Spinal cord (tissue), 10 donors: Measurements from ENCODE around the gene TLR9. TPM values are rescaled to one million over a fixed set of nuclear protein-coding genes. Genes with fewer than 3 reads are reported as not detected.

Experiments
- DNase-seq, 6 donors: peaks; one replicate each; pipeline versions ENCODE4 v3.0.0 to v3.0.0-alpha.2; 2013 to 2015; ENCODE audit warnings: low spot score in 6 of 6, low read depth in 4 of 6
- H3K27ac ChIP-seq: one replicate; pipeline ENCODE4 v1.5.1; 2013; ENCODE audit warnings: low read depth, low read length, control low read depth
- H3K27me3 ChIP-seq: one replicate; pipeline ENCODE4 v1.6.1; 2013; ENCODE audit warnings: low read length; ENCODE audit not compliant: control insufficient read depth, insufficient read depth
- H3K36me3 ChIP-seq: one replicate; pipeline ENCODE4 v1.6.1; 2013; ENCODE audit warnings: low read length; ENCODE audit not compliant: control insufficient read depth, insufficient read depth
- H3K4me1 ChIP-seq: one replicate; pipeline ENCODE4 v1.6.1; 2013; ENCODE audit warnings: low read length; ENCODE audit not compliant: control insufficient read depth, insufficient read depth
- H3K4me3 ChIP-seq: one replicate; pipeline ENCODE4 v1.5.1; 2013; ENCODE audit warnings: low read depth, low read length, control low read depth
- H3K9me3 ChIP-seq: one replicate; pipeline ENCODE4 v1.6.1; 2013; ENCODE audit warnings: low read length; ENCODE audit not compliant: control insufficient read depth, insufficient read depth
- WGBS: methylation state at CpG from one replicate; pipeline ENCODE4 v1.1.5; 2013; ENCODE audit warnings: missing lambda C conversion rate; ENCODE audit not compliant: insufficient coverage; 5-methylcytosine and 5-hydroxymethylcytosine counted together
- polyA plus RNA-seq, 2 donors: library from polyadenylated mRNA; unstranded; fragments of 120-200 nt; gene quantifications; one replicate each; pipeline ENCODE4 v1.2.1, GENCODE V29; 2013; ENCODE audit not compliant: insufficient read length in 2 of 2
- total RNA-seq, 2 donors: library from RNA; depleted of rRNA in 1 of 2; stranded (reverse); fragments of 120-200 nt in 1 of 2; fragments of >200 nt in 1 of 2; gene quantifications; one replicate each; pipeline versions ENCODE4 v1.2.3 to v1.2.4, GENCODE V29; 2013 to 2014
- donor health status: healthy.

The TLR9 gene
- total and polyA plus RNA-seq, 4 donors, result 0.11 to 0.41 TPM; not detected in 2

- H3K9me3 ChIP-seq, result no peaks in the 10 kb centered on the region
- WGBS, result 64% methylated on average over 5 of the region's 14 CpGs
- peaks cover 23% of the 10 kb centered on the region for H3K36me3 ChIP-seq
- DNase-seq, result no peak
- peak overlapping the region; percentile 86 for H3K4me3 ChIP-seq
- no peaks in the 10 kb centered on the region for H3K27me3 ChIP-seq
- no peak overlapping the region for H3K27ac ChIP-seq
- peaks cover 18% of the 10 kb centered on the region for H3K4me1 ChIP-seq
These were observed 26.5 kb downstream of the TLR9 start for GRCh38 chr3:52198643-52199608.

GRCh38 chr3:52197842-52198625 is 27.4 kb downstream of the TLR9 start, which contains the start of gene ALAS1:
Gene ALAS1, plus strand, starts transcription at chr3:52198160. Its CDS starts 1,082 bp downstream, at chr3:52199242.
- DNase-seq, result peak; percentile 82 to 96 (median 86)
- Histone ChIP-seq H3K27me3 (no peaks in the 10 kb centered on the region), H3K4me1 (peaks cover 21% of the 10 kb centered on the region), H3K9me3 (no peaks in the 10 kb centered on the region), H3K27ac (peak within 1 kb of the TSS; percentile 73), H3K36me3 (peaks cover 18% of the 10 kb centered on the region), H3K4me3 (peak within 1 kb of the TSS; percentile 86)
- under 1% methylated on average over 71 of the region's 71 CpGs for WGBS

- Histone ChIP-seq H3K27me3 (no peaks in the 10 kb centered on the region), H3K9me3 (no peaks in the 10 kb centered on the region), H3K4me3 (peak overlapping the region; percentile 86), H3K36me3 (peaks cover 15% of the 10 kb centered on the region), H3K27ac (peak overlapping the region; percentile 73), H3K4me1 (peaks cover 22% of the 10 kb centered on the region)
- no peak for DNase-seq
- WGBS, result 68% methylated on average over 7 of the region's 10 CpGs
These were observed 28.0 kb downstream of the TLR9 start for GRCh38 chr3:52197499-52197841.

- H3K9me3 ChIP-seq, result no peaks in the 10 kb centered on the region
- WGBS, result 50% methylated on average over 2 of the region's 3 CpGs
- H3K4me1 ChIP-seq, result peaks cover 22% of the 10 kb centered on the region
- H3K36me3 ChIP-seq, result peaks cover 10% of the 10 kb centered on the region
- no peak for DNase-seq
- H3K4me3 ChIP-seq, result no peak overlapping the region
- H3K27ac ChIP-seq, result no peak overlapping the region
- no peaks in the 10 kb centered on the region for H3K27me3 ChIP-seq
These were observed 28.5 kb downstream of the TLR9 start for GRCh38 chr3:52196977-52197376.

GRCh38 chr3:52195823-52196331 is 29.6 kb downstream of the TLR9 start:
- Histone ChIP-seq H3K27me3 (no peaks in the 10 kb centered on the region), H3K9me3 (no peaks in the 10 kb centered on the region), H3K4me1 (peaks cover 27% of the 10 kb centered on the region), H3K4me3 (no peak overlapping the region), H3K36me3 (peaks cover 4% of the 10 kb centered on the region), H3K27ac (no peak overlapping the region)
- WGBS, result 83% methylated on average over 10 of the region's 10 CpGs
- DNase-seq, result no peak

GRCh38 chr3:52195291-52195597 is 30.2 kb downstream of the TLR9 start:
- peaks cover under 1% of the 10 kb centered on the region for H3K36me3 ChIP-seq
- H3K27me3 ChIP-seq, result no peaks in the 10 kb centered on the region
- WGBS, result 100% methylated on average over 2 of the region's 3 CpGs
- no peak overlapping the region for H3K27ac ChIP-seq
- no peak overlapping the region for H3K4me3 ChIP-seq
- no peaks in the 10 kb centered on the region for H3K9me3 ChIP-seq
- DNase-seq, result no peak
- H3K4me1 ChIP-seq, result peaks cover 34% of the 10 kb centered on the region

- Histone ChIP-seq H3K27ac (no peak overlapping the region), H3K27me3 (no peaks in the 10 kb centered on the region), H3K36me3 (no peaks in the 10 kb centered on the region), H3K9me3 (no peaks in the 10 kb centered on the region), H3K4me1 (peaks cover 39% of the 10 kb centered on the region), H3K4me3 (no peak overlapping the region)
- no peak for DNase-seq
- WGBS, result 79% methylated on average over 5 of the region's 14 CpGs
These were observed 30.8 kb downstream of the TLR9 start for GRCh38 chr3:52194485-52195290.

- Histone ChIP-seq H3K4me1 (peaks cover 35% of the 10 kb centered on the region), H3K36me3 (no peaks in the 10 kb centered on the region), H3K27me3 (no peaks in the 10 kb centered on the region), H3K4me3 (no peak overlapping the region), H3K9me3 (no peaks in the 10 kb centered on the region), H3K27ac (no peak overlapping the region)
- WGBS, result 57% methylated on average over 16 of the region's 18 CpGs
- peak in 1 of 6 donors; percentile 41 for DNase-seq
These were observed 32.4 kb downstream of the TLR9 start for GRCh38 chr3:52193065-52193464.

- H3K4me3 ChIP-seq, result no peak overlapping the region
- no peak overlapping the region for H3K27ac ChIP-seq
- no peak for DNase-seq
- H3K9me3 ChIP-seq, result no peaks in the 10 kb centered on the region
- H3K4me1 ChIP-seq, result peaks cover 25% of the 10 kb centered on the region
- H3K36me3 ChIP-seq, result no peaks in the 10 kb centered on the region
- WGBS, result 91% methylated on average over 2 of the region's 4 CpGs
- H3K27me3 ChIP-seq, result no peaks in the 10 kb centered on the region
These were observed 33.8 kb downstream of the TLR9 start for GRCh38 chr3:52191663-52192062.
